PC-3 (cell line): ENCODE results near the gene PEPD. TPM values are rescaled to one million over a fixed set of nuclear protein-coding genes. Genes with fewer than 3 reads are reported as not detected.

Experiments
- ATAC-seq: fragments of 200-7000 bp; cut with Tn5 transposase; 2 replicates; pipeline ENCODE4 v1.9.1; 2020; ENCODE audit warnings: mild to moderate bottlenecking, moderate library complexity
- BruUV-seq: library from RNA; stranded (reverse); fragments of 400-500 nt; replicated peaks from 2 replicates; lab custom pipeline; 2021; lab: Mats Ljungman, UMichigan
- CTCF ChIA-PET: fragments of 300-600 bp; sonication (Branson Sonifier 250); formaldehyde crosslinking; loops from one replicate; lab custom pipeline; 2022; ENCODE audit warnings: antibody characterized with exemption; lab: Charles Lee
- POLR2A ChIA-PET: fragments of 300-600 bp; sonication (Branson Sonifier 250); formaldehyde crosslinking; loops from one replicate; lab custom pipeline; 2022; ENCODE audit warnings: antibody characterized with exemption; ENCODE audit not compliant: unreplicated experiment; lab: Charles Lee
- DNase-seq: peaks from one replicate; pipeline ENCODE4 v3.0.0-alpha.2; 2015
- H2AFZ ChIP-seq: fragments of 300-600 bp; sonication (generic); 2 replicates; pipeline ENCODE4 v1.6.0; 2016; ENCODE audit warnings: antibody characterized with exemption, low read length
- H3F3A ChIP-seq: fragments of 300-600 bp; sonication (generic); one replicate; pipeline ENCODE4 v1.6.0; 2017; ENCODE audit warnings: antibody characterized with exemption, low read length, control low read depth, mild to moderate bottlenecking; ENCODE audit not compliant: unreplicated experiment
- H3K27ac ChIP-seq: fragments of 300-600 bp; sonication (generic); 2 replicates; pipeline ENCODE4 v1.5.1; 2016; ENCODE audit warnings: mild to moderate bottlenecking, low read length
- H3K27me3 ChIP-seq: fragments of 300-600 bp; sonication (generic); 2 replicates; pipeline ENCODE4 v1.6.1; 2016; ENCODE audit warnings: low read length, mixed read lengths
- H3K36me3 ChIP-seq: fragments of 300-600 bp; sonication (generic); 2 replicates; pipeline ENCODE4 v1.6.1; 2016; ENCODE audit warnings: low read depth, mixed run types, low read length, mixed read lengths
- H3K4me1 ChIP-seq: fragments of 300-600 bp; sonication (generic); 2 replicates; pipeline ENCODE4 v1.5.1; 2016; ENCODE audit warnings: low read length; ENCODE audit not compliant: insufficient read depth
- H3K4me2 ChIP-seq: fragments of 300-600 bp; sonication (generic); 2 replicates; pipeline ENCODE4 v1.6.0; 2016; ENCODE audit warnings: low read length
- H3K4me3 ChIP-seq: fragments of 300-600 bp; sonication (generic); 2 replicates; pipeline ENCODE4 v1.5.1; 2016; ENCODE audit warnings: mild to moderate bottlenecking, low read length, mixed read lengths
- H3K79me2 ChIP-seq: fragments of 300-600 bp; sonication (generic); 2 replicates; pipeline ENCODE4 v1.6.1; 2017; ENCODE audit warnings: low read length, mixed read lengths
- H3K9ac ChIP-seq: fragments of 300-600 bp; sonication (generic); 2 replicates; pipeline ENCODE4 v1.6.0; 2016; ENCODE audit warnings: mild to moderate bottlenecking, low read length
- H3K9me2 ChIP-seq: fragments of 300-600 bp; sonication (generic); replicated peaks from 2 replicates; pipeline ENCODE4 v1.6.1; 2016; ENCODE audit warnings: mixed run types, low read length, mixed read lengths
- H3K9me3 ChIP-seq: fragments of 300-600 bp; sonication (generic); 2 replicates; pipeline ENCODE4 v1.6.1; 2016; ENCODE audit warnings: low read length, mixed read lengths
- H4K20me1 ChIP-seq: fragments of 300-600 bp; sonication (generic); 2 replicates; pipeline ENCODE4 v1.6.1; 2016; ENCODE audit warnings: low read length, mixed read lengths
- CTCF ChIP-seq: fragments of 300-600 bp; sonication (generic); conservative IDR thresholded peaks from 2 replicates; pipeline ENCODE4 v1.5.1; 2017; ENCODE audit warnings: antibody characterized with exemption, low read depth, mild to moderate bottlenecking, low read length
- EZH2 ChIP-seq: fragments of 300-600 bp; sonication (generic); IDR thresholded peaks from one replicate; pipeline ENCODE4 v1.6.1; 2017; ENCODE audit warnings: antibody characterized with exemption, mild to moderate bottlenecking, low read length; ENCODE audit not compliant: unreplicated experiment
- EZH2phosphoT487 ChIP-seq: fragments of 300-600 bp; sonication (generic); IDR thresholded peaks from 2 replicates; pipeline ENCODE4 v1.6.1; 2018; ENCODE audit warnings: mild to moderate bottlenecking, antibody characterized with exemption, low read length, borderline replicate concordance
- intact Hi-C: fragments of 100-400 bp; cut with micrococcal nuclease; formaldehyde crosslinking; loops from 2 replicates; pipeline ENCODE4 v1.9.0; 2023
- total RNA-seq: library from RNA; depleted of rRNA; stranded (reverse); fragments of >200 nt; gene quantifications from 2 replicates; pipeline ENCODE4 v1.2.3, GENCODE V29; 2014

PEPD gene
- total RNA-seq, 1 experiment from 2014 or later = 53.4 TPM

GRCh38 chr19:33346665-33347064, 174.9 kb downstream of the PEPD start:
- no peaks in the 10 kb centered on the region for H4K20me1 ChIP-seq
- no peak overlapping the region for H3K4me3 ChIP-seq
- no peak overlapping the region for H3K9ac ChIP-seq
- H3K36me3 ChIP-seq = no peaks in the 10 kb centered on the region
- peaks cover 51% of the 10 kb centered on the region for H3K27me3 ChIP-seq
- H3K4me2 ChIP-seq = no peak overlapping the region
- ATAC-seq (no peak), DNase-seq (no peak)
- H3K27ac ChIP-seq = no peak overlapping the region
- no peaks in the 10 kb centered on the region for H3K9me2 ChIP-seq
- no peaks in the 10 kb centered on the region for H3K4me1 ChIP-seq
- H3F3A ChIP-seq = no peaks in the 10 kb centered on the region
- no peaks in the 10 kb centered on the region for H3K79me2 ChIP-seq
- ChIA-PET CTCF (no interaction called here), POLR2A (no interaction called here)
- intact Hi-C loops = no loop called here
- H3K9me3 ChIP-seq = no peaks in the 10 kb centered on the region
- H2AFZ ChIP-seq = no peak overlapping the region
- TF ChIP-seq CTCF (no peak), EZH2phosphoT487 (no peak), EZH2 (no peak)
- BruUV-seq = no TSS peak

- Histone ChIP-seq H3K27me3 (peaks cover 51% of the 10 kb centered on the region), H3K9ac (no peak overlapping the region), H2AFZ (no peak overlapping the region), H4K20me1 (no peaks in the 10 kb centered on the region), H3K4me3 (no peak overlapping the region), H3F3A (no peaks in the 10 kb centered on the region), H3K4me1 (no peaks in the 10 kb centered on the region), H3K4me2 (no peak overlapping the region), H3K79me2 (no peaks in the 10 kb centered on the region), H3K9me3 (no peaks in the 10 kb centered on the region), H3K9me2 (no peaks in the 10 kb centered on the region), H3K36me3 (no peaks in the 10 kb centered on the region), H3K27ac (no peak overlapping the region)
- no TSS peak for BruUV-seq
- intact Hi-C loops = no loop called here
- TF ChIP-seq EZH2phosphoT487 = no peak
- TF ChIP-seq EZH2 = no peak
- TF ChIP-seq CTCF = no peak
- POLR2A ChIA-PET = no interaction called here
- DNase-seq = no peak
- CTCF ChIA-PET = no interaction called here
- ATAC-seq = no peak
These were observed 176.4 kb downstream of the PEPD start for GRCh38 chr19:33345163-33345562.

GRCh38 chr19:33344573-33344925, 177.0 kb downstream of the PEPD start:
- Histone ChIP-seq H3K27ac (no peak overlapping the region), H3K4me2 (no peak overlapping the region), H3K4me1 (no peaks in the 10 kb centered on the region), H3K9me3 (no peaks in the 10 kb centered on the region), H3F3A (no peaks in the 10 kb centered on the region), H4K20me1 (no peaks in the 10 kb centered on the region), H3K4me3 (no peak overlapping the region), H3K9ac (no peak overlapping the region), H3K79me2 (no peaks in the 10 kb centered on the region), H3K27me3 (peaks cover 47% of the 10 kb centered on the region), H3K9me2 (no peaks in the 10 kb centered on the region), H3K36me3 (no peaks in the 10 kb centered on the region), H2AFZ (no peak overlapping the region)
- CTCF ChIA-PET = interaction anchor here (0.6 kb wide), 1 partner anchor 32 kb away, joined by 3 read pairs; no protein-coding TSS in a partner anchor
- intact Hi-C loops = no loop called here
- no TSS peak for BruUV-seq
- no peak for DNase-seq
- POLR2A ChIA-PET = no interaction called here
- ATAC-seq = no peak
- TF ChIP-seq EZH2 = no peak
- TF ChIP-seq CTCF = no peak
- no peak for TF ChIP-seq EZH2phosphoT487
